SKM-1 (cell line): ENCODE data around the gene KRTAP10-2.
"Not testable (repeated sequence)": the region's sequence is repeated elsewhere in the genome, so short reads cannot be mapped to it uniquely, and the experiment has no call there.

Experiments
- DNase-seq: peaks from one replicate; lab custom pipeline; 2025; ENCODE audit not compliant: unreplicated experiment; lab: John Stamatoyannopoulos, UW

Gene KRTAP10-2

GRCh38 chr21:44583089-44583799 lies 31.9 kb upstream of the KRTAP10-2 start:
- no peak for DNase-seq

GRCh38 chr21:44582055-44582454 lies 30.8 kb upstream of the KRTAP10-2 start:
- no peak for DNase-seq

GRCh38 chr21:44581158-44581557 lies 29.9 kb upstream of the KRTAP10-2 start:
- no peak for DNase-seq

GRCh38 chr21:44580231-44580821 lies 29.0 kb upstream of the KRTAP10-2 start, which contains the start of gene KRTAP10-5:
KRTAP10-5 (minus strand) TSS chr21:44580604; CDS start chr21:44580578, 26 bp downstream.
- not testable (repeated sequence) for DNase-seq

GRCh38 chr21:44579833-44580144 lies 28.5 kb upstream of the KRTAP10-2 start:
- no peak for DNase-seq

GRCh38 chr21:44579056-44579832 lies 27.9 kb upstream of the KRTAP10-2 start:
- DNase-seq = no peak

GRCh38 chr21:44578371-44579055 lies 27.2 kb upstream of the KRTAP10-2 start:
- DNase-seq = no peak

GRCh38 chr21:44576025-44576420 lies 24.7 kb upstream of the KRTAP10-2 start:
- no peak for DNase-seq

GRCh38 chr21:44575307-44576024 lies 24.2 kb upstream of the KRTAP10-2 start:
- DNase-seq = no peak

- DNase-seq = no peak
These were observed 23.4 kb upstream of the KRTAP10-2 start for GRCh38 chr21:44574457-44575306.

GRCh38 chr21:44573630-44574456 lies 22.5 kb upstream of the KRTAP10-2 start, which contains the start of gene KRTAP10-4:
KRTAP10-4 (plus strand) TSS chr21:44573729; CDS start chr21:44573759, 30 bp downstream.
- DNase-seq = not testable (repeated sequence)

- no peak for DNase-seq
These were observed 21.8 kb upstream of the KRTAP10-2 start for GRCh38 chr21:44572959-44573583.

GRCh38 chr21:44571844-44572782 lies 20.8 kb upstream of the KRTAP10-2 start:
- no peak for DNase-seq

GRCh38 chr21:44571296-44571695 lies 20.0 kb upstream of the KRTAP10-2 start:
- DNase-seq = no peak

GRCh38 chr21:44569861-44570517 lies 18.7 kb upstream of the KRTAP10-2 start:
- DNase-seq = no peak

GRCh38 chr21:44568667-44569556 lies 17.6 kb upstream of the KRTAP10-2 start:
- no peak for DNase-seq
